HL-60 (cell line): ENCODE data around the gene SLC24A3.

Source experiments
- DNase-seq, 2 experiments: peaks; one replicate each; pipeline ENCODE4 v3.0.0-alpha.2; 2010 to 2020; ENCODE audit warnings: low read depth in 1 of 2, low spot score in 1 of 2
- H3K27ac ChIP-seq: fragments of 250-450 bp; sonication (Bioruptor Pico); replicated peaks from 2 replicates; pipeline ENCODE4 v1.5.1; 2020; ENCODE audit warnings: mild to moderate bottlenecking, moderate library complexity
- H3K27me3 ChIP-seq: fragments of 250-450 bp; sonication (Bioruptor Pico); 2 replicates; pipeline ENCODE4 v1.5.1; 2021; ENCODE audit warnings: mild to moderate bottlenecking, moderate library complexity; ENCODE audit not compliant: insufficient read depth, poor library complexity, severe bottlenecking
- H3K4me3 ChIP-seq: replicated peaks from 2 replicates; pipeline ENCODE4 v1.5.1; 2011; ENCODE audit warnings: mild to moderate bottlenecking, control low read depth, low read length; ENCODE audit not compliant: insufficient read depth
- CTCF ChIP-seq: IDR thresholded peaks from one replicate; pipeline ENCODE4 v1.5.1; 2011; ENCODE audit warnings: low read length, control low read depth, inconsistent platforms; ENCODE audit not compliant: insufficient read depth
- GABPA ChIP-seq: IDR thresholded peaks from 2 replicates; pipeline ENCODE4 v1.6.1; 2012; ENCODE audit warnings: low read depth
- POLR2AphosphoS5 ChIP-seq: IDR thresholded peaks from 2 replicates; pipeline ENCODE4 v1.6.1; 2012; ENCODE audit warnings: low read depth
- REST ChIP-seq: IDR thresholded peaks from 2 replicates; pipeline ENCODE4 v1.6.1; 2012; ENCODE audit warnings: low read depth; ENCODE audit not compliant: insufficient replicate concordance
- SPI1 ChIP-seq: IDR thresholded peaks from 2 replicates; pipeline ENCODE4 v1.6.1; 2012; ENCODE audit warnings: low read depth, mild to moderate bottlenecking, borderline replicate concordance

The SLC24A3 gene

GRCh38 chr20:19371112-19371511 lies 158.7 kb downstream of the SLC24A3 start:
- DNase-seq: no peak
- TF ChIP-seq POLR2AphosphoS5 (no peak), GABPA (no peak), CTCF (no peak), REST (no peak), SPI1 (no peak)
- H3K27me3 ChIP-seq: no peaks in the 10 kb centered on the region
- no peak overlapping the region for H3K27ac ChIP-seq
- no peak overlapping the region for H3K4me3 ChIP-seq

- H3K27ac ChIP-seq: no peak overlapping the region
- TF ChIP-seq SPI1 (no peak), CTCF (no peak), REST (no peak), GABPA (no peak), POLR2AphosphoS5 (no peak)
- no peaks in the 10 kb centered on the region for H3K27me3 ChIP-seq
Measured at GRCh38 chr20:19374216-19374615, 161.8 kb downstream of the SLC24A3 start.

GRCh38 chr20:19375395-19375794 lies 163.0 kb downstream of the SLC24A3 start:
- DNase-seq: no peak
- TF ChIP-seq CTCF (no peak), REST (no peak), SPI1 (no peak), GABPA (no peak), POLR2AphosphoS5 (no peak)
- H3K27me3 ChIP-seq: no peaks in the 10 kb centered on the region
- no peak overlapping the region for H3K4me3 ChIP-seq
- no peak overlapping the region for H3K27ac ChIP-seq

More at GRCh38 chr20:19374216-19374615, 161.8 kb downstream of the SLC24A3 start:
- no peak overlapping the region for H3K4me3 ChIP-seq
- DNase-seq: no peak
